PC-3 (cell line): ENCODE data around the gene ARHGEF28. TPM values are rescaled to one million over a fixed set of nuclear protein-coding genes. Genes with fewer than 3 reads are reported as not detected.

Experiments used
- ATAC-seq: fragments of 200-7000 bp; cut with Tn5 transposase; 2 replicates; pipeline ENCODE4 v1.9.1; 2020; ENCODE audit warnings: mild to moderate bottlenecking, moderate library complexity
- BruUV-seq: library from RNA; stranded (reverse); fragments of 400-500 nt; replicated peaks from 2 replicates; lab custom pipeline; 2021; lab: Mats Ljungman, UMichigan
- CTCF ChIA-PET: fragments of 300-600 bp; sonication (Branson Sonifier 250); formaldehyde crosslinking; loops from one replicate; lab custom pipeline; 2022; ENCODE audit warnings: antibody characterized with exemption; lab: Charles Lee
- POLR2A ChIA-PET: fragments of 300-600 bp; sonication (Branson Sonifier 250); formaldehyde crosslinking; loops from one replicate; lab custom pipeline; 2022; ENCODE audit warnings: antibody characterized with exemption; ENCODE audit not compliant: unreplicated experiment; lab: Charles Lee
- DNase-seq: peaks from one replicate; pipeline ENCODE4 v3.0.0-alpha.2; 2015
- H2AFZ ChIP-seq: fragments of 300-600 bp; sonication (generic); 2 replicates; pipeline ENCODE4 v1.6.0; 2016; ENCODE audit warnings: antibody characterized with exemption, low read length
- H3F3A ChIP-seq: fragments of 300-600 bp; sonication (generic); one replicate; pipeline ENCODE4 v1.6.0; 2017; ENCODE audit warnings: antibody characterized with exemption, low read length, control low read depth, mild to moderate bottlenecking; ENCODE audit not compliant: unreplicated experiment
- H3K27ac ChIP-seq: fragments of 300-600 bp; sonication (generic); 2 replicates; pipeline ENCODE4 v1.5.1; 2016; ENCODE audit warnings: mild to moderate bottlenecking, low read length
- H3K27me3 ChIP-seq: fragments of 300-600 bp; sonication (generic); 2 replicates; pipeline ENCODE4 v1.6.1; 2016; ENCODE audit warnings: low read length, mixed read lengths
- H3K36me3 ChIP-seq: fragments of 300-600 bp; sonication (generic); 2 replicates; pipeline ENCODE4 v1.6.1; 2016; ENCODE audit warnings: low read depth, mixed run types, low read length, mixed read lengths
- H3K4me1 ChIP-seq: fragments of 300-600 bp; sonication (generic); 2 replicates; pipeline ENCODE4 v1.5.1; 2016; ENCODE audit warnings: low read length; ENCODE audit not compliant: insufficient read depth
- H3K4me2 ChIP-seq: fragments of 300-600 bp; sonication (generic); 2 replicates; pipeline ENCODE4 v1.6.0; 2016; ENCODE audit warnings: low read length
- H3K4me3 ChIP-seq: fragments of 300-600 bp; sonication (generic); 2 replicates; pipeline ENCODE4 v1.5.1; 2016; ENCODE audit warnings: mild to moderate bottlenecking, low read length, mixed read lengths
- H3K79me2 ChIP-seq: fragments of 300-600 bp; sonication (generic); 2 replicates; pipeline ENCODE4 v1.6.1; 2017; ENCODE audit warnings: low read length, mixed read lengths
- H3K9ac ChIP-seq: fragments of 300-600 bp; sonication (generic); 2 replicates; pipeline ENCODE4 v1.6.0; 2016; ENCODE audit warnings: mild to moderate bottlenecking, low read length
- H3K9me2 ChIP-seq: fragments of 300-600 bp; sonication (generic); replicated peaks from 2 replicates; pipeline ENCODE4 v1.6.1; 2016; ENCODE audit warnings: mixed run types, low read length, mixed read lengths
- H3K9me3 ChIP-seq: fragments of 300-600 bp; sonication (generic); 2 replicates; pipeline ENCODE4 v1.6.1; 2016; ENCODE audit warnings: low read length, mixed read lengths
- H4K20me1 ChIP-seq: fragments of 300-600 bp; sonication (generic); 2 replicates; pipeline ENCODE4 v1.6.1; 2016; ENCODE audit warnings: low read length, mixed read lengths
- CTCF ChIP-seq: fragments of 300-600 bp; sonication (generic); conservative IDR thresholded peaks from 2 replicates; pipeline ENCODE4 v1.5.1; 2017; ENCODE audit warnings: antibody characterized with exemption, low read depth, mild to moderate bottlenecking, low read length
- EZH2 ChIP-seq: fragments of 300-600 bp; sonication (generic); IDR thresholded peaks from one replicate; pipeline ENCODE4 v1.6.1; 2017; ENCODE audit warnings: antibody characterized with exemption, mild to moderate bottlenecking, low read length; ENCODE audit not compliant: unreplicated experiment
- EZH2phosphoT487 ChIP-seq: fragments of 300-600 bp; sonication (generic); IDR thresholded peaks from 2 replicates; pipeline ENCODE4 v1.6.1; 2018; ENCODE audit warnings: mild to moderate bottlenecking, antibody characterized with exemption, low read length, borderline replicate concordance
- intact Hi-C: fragments of 100-400 bp; cut with micrococcal nuclease; formaldehyde crosslinking; loops from 2 replicates; pipeline ENCODE4 v1.9.0; 2023
- total RNA-seq: library from RNA; depleted of rRNA; stranded (reverse); fragments of >200 nt; gene quantifications from 2 replicates; pipeline ENCODE4 v1.2.3, GENCODE V29; 2014

Gene ARHGEF28
- total RNA-seq, 1 experiment from 2014 or later: 24.2 TPM

GRCh38 chr5:73690015-73690414 lies 64.0 kb downstream of the ARHGEF28 start:
- H3K9ac ChIP-seq: no peak overlapping the region
- DNase-seq: no peak
- no peaks in the 10 kb centered on the region for H4K20me1 ChIP-seq
- no peak for ATAC-seq
- H3K4me3 ChIP-seq: no peak overlapping the region
- intact Hi-C loops: loop anchor here (5.0 to 10.0 kb wide), 2 partner anchors 65 to 102 kb away; partner anchors contain the start of gene ARHGEF28
- no peaks in the 10 kb centered on the region for H3F3A ChIP-seq
- peaks cover 35% of the 10 kb centered on the region for H3K4me1 ChIP-seq
- no peaks in the 10 kb centered on the region for H3K9me3 ChIP-seq
- H2AFZ ChIP-seq: no peak overlapping the region
- no peaks in the 10 kb centered on the region for H3K27me3 ChIP-seq
- ChIA-PET CTCF (no interaction called here), POLR2A (no interaction called here)
- H3K36me3 ChIP-seq: no peaks in the 10 kb centered on the region
- TF ChIP-seq CTCF (no peak), EZH2 (no peak), EZH2phosphoT487 (no peak)
- H3K27ac ChIP-seq: no peak overlapping the region
- peaks cover 8% of the 10 kb centered on the region; the same call in 1 of the 2 replicates for H3K79me2 ChIP-seq
- H3K9me2 ChIP-seq: no peaks in the 10 kb centered on the region
- no TSS peak for BruUV-seq
- H3K4me2 ChIP-seq: no peak overlapping the region

DNA sequence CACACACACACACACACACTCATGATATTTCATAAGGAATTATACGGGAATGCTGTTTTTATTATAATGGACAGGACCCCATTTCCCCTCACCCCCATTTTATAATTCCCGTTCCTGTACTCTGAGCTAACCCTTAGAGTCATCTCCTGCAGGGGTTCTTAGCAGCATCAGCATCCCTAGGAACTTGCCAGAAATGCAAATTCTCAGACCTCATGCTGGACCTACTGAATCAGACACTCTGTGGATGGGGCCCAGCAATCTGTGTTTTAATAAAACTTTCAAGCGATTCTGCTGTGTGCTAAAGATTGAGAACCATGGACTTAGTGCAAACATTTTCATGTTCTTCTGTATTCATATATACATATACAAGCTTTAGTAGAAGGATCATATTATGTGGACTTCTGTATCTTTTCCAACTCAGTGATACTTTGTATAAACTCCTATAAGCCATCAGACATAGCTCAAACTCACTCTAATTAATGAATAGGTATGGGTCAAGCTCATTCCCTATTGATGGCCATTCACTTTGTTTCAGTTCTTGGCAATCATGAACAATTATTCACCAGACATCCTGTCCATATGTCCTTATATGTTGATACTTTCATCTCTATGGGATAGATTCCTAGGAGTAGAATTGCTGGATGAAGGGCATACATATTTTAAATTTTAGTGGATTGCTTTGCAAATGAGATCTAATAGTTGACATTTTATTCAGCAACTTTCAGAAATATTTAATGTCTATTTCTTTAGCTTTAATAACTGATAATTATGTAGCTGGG lies 65.5 kb downstream of the ARHGEF28 start:
- Histone ChIP-seq H3K27ac (peak overlapping the region; percentile 48), H3K9ac (no peak overlapping the region), H3K79me2 (peaks cover 8% of the 10 kb centered on the region; the same call in 1 of the 2 replicates), H2AFZ (no peak overlapping the region), H4K20me1 (no peaks in the 10 kb centered on the region), H3K4me3 (no peak overlapping the region), H3K27me3 (no peaks in the 10 kb centered on the region), H3K9me2 (no peaks in the 10 kb centered on the region), H3K4me1 (peaks cover 35% of the 10 kb centered on the region), H3F3A (no peaks in the 10 kb centered on the region), H3K4me2 (peak overlapping the region; percentile 56), H3K9me3 (no peaks in the 10 kb centered on the region), H3K36me3 (no peaks in the 10 kb centered on the region)
- DNase-seq (no peak), ATAC-seq (peak; percentile 11; the same call in 1 of the 2 replicates)
- intact Hi-C loops: loop anchor here (1.0 to 10.0 kb wide), 3 partner anchors 67 to 101 kb away; partner anchors contain the start of gene ARHGEF28
- TF ChIP-seq CTCF (no peak), EZH2 (no peak), EZH2phosphoT487 (no peak)
- CTCF ChIA-PET: interaction anchor here (0.6 kb wide), 1 partner anchor 62 kb away, joined by 4 read pairs; no protein-coding TSS in a partner anchor
- BruUV-seq: no TSS peak
- POLR2A ChIA-PET: interaction anchor here (0.5 kb wide), 1 partner anchor 16 kb away, joined by 3 read pairs; no protein-coding TSS in a partner anchor
